Measurements from ENCODE around the gene EXOC2.

- TF ChIP-seq POLR2A (IDR thresholded peaks at IDR 0.05; ENCODE audit: low read depth, low read length) (no peak), SPI1 (IDR thresholded peaks at IDR 0.05; ENCODE audit: low read depth, low read length) (no peak), POLR2AphosphoS5 (IDR thresholded peaks at IDR 0.05; ENCODE audit: low read depth, low read length) (no peak), TAF1 (IDR thresholded peaks at IDR 0.05; ENCODE audit: low read depth, low read length) (no peak)
These were observed 30.6 kb upstream of the EXOC2 start for GRCh38 chr6:723540-723939.
